ENCODE measurements around the gene HNRNPCL1. TPM values are rescaled to one million over a fixed set of nuclear protein-coding genes. Genes with fewer than 3 reads are reported as not detected.
"Not testable (repeated sequence)": the region's sequence is repeated elsewhere in the genome, so short reads cannot be mapped to it uniquely, and the experiment has no call there.

The HNRNPCL1 gene
- not detected for total RNA-seq

DNA sequence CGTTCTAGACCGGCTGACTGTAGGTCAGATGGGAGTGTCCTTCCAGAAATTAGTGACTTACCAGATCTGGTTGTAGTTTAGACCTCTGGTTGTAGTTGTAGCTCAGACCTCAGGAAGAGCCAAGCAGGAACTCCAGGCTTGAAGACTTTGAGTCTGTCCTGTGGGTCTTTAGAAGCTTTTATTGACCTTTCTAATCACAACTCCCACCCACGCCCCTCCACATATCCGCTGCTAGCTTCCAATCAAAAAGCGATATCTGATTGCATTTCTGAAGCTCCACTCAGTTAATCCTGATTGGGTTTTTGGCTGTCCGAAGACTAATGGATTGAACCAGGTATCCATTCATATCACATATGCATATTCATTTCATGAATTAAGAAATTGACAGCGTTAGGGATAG is at the start of gene HNRNPCL1:
TSS of gene HNRNPCL1 (minus strand) at position 101 of the 400 bp plus-strand sequence. CDS start 431 bp downstream, outside the sequence.
- intact Hi-C loops (cut with DNase I); DNase-seq (ENCODE audit: extremely low spot score in 2 of 2); H3K36me3 ChIP-seq: not testable (repeated sequence)

DNA sequence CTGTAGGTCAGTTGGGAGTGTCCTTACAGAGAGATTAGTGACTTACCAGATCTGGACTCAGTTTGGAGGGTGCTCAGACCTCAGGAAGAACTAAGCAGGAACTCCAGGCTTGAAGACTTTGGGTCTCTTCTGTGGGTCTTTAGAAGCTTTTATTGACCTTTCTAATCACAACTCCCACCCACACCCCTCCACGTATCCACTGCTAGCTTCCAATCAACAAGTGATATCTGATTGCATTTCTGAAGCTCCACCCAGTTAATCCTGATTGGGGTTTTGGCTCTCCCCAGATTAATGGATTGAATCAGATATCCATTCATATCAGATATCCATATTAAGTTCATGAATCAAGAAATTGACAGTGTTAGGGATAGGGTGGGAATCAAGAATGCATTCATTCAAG is 49.6 kb upstream of the HNRNPCL1 start, which contains the start of gene PRAMEF10:
TSS of gene PRAMEF10 (minus strand) at position 101 of the 400 bp plus-strand sequence. CDS start 2,423 bp downstream, outside the sequence.
- H3K27me3 ChIP-seq; H3K36me3 ChIP-seq; H3K4me3 ChIP-seq; H3K9me3 ChIP-seq; DNase-seq (ENCODE audit: extremely low spot score in 2 of 2); H3K27ac ChIP-seq; H3K4me1 ChIP-seq; intact Hi-C loops (cut with DNase I): not testable (repeated sequence)

More for the DNA sequence above, at the start of gene HNRNPCL1:
- H3K4me1 ChIP-seq, H3K27me3 ChIP-seq, H3K9me3 ChIP-seq, H3K4me3 ChIP-seq, H3K27ac ChIP-seq: not testable (repeated sequence)

DNA sequence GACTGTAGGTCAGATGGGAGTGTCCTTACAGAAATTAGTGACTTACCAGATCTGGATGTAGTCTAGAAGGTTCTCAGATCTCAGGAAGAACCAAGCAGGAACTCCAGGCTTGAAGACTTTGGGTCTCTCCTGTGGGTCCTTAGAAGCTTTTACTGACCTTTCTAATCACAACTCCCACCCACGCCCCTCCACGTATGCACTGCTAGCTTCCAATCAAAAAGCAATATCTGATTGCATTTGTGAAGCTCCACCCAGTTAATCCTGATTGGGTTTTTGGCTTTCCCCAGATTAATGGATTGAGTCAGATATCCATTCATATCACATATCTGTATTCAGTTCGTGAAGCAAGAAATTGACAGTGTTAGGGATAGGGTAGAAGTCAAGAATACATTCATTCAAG is 37.6 kb upstream of the HNRNPCL1 start, which contains the start of gene PRAMEF4:
TSS of gene PRAMEF4 (minus strand) at position 101 of the 400 bp plus-strand sequence. CDS start 2,807 bp downstream, outside the sequence.
- H3K4me1 ChIP-seq; DNase-seq (ENCODE audit: extremely low spot score in 2 of 2); intact Hi-C loops (cut with DNase I); H3K4me3 ChIP-seq; H3K9me3 ChIP-seq; H3K27me3 ChIP-seq; H3K27ac ChIP-seq; H3K36me3 ChIP-seq: not testable (repeated sequence)

DNA sequence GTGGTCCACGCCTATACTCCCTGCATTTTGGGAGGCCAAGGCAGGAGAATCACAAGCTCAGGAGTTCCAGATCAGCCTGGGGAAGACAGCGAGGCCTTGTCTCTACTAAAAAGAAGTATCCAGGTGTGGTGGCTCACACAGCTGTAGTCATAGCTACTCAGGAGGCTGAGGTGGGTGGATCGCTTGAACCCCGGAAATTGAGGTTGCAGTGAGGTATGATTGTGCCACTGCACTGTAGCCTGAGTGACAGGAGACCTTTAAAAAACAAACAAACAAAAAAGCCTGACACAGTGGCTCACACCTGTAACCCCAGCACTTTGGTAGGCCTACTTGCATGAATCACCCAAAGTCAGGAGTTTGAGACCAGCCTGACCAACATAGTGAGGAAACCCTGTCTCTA is 29.9 kb upstream of the HNRNPCL1 start:
- intact Hi-C loops (cut with DNase I); DNase-seq (ENCODE audit: extremely low spot score in 2 of 2): not testable (repeated sequence)

DNA sequence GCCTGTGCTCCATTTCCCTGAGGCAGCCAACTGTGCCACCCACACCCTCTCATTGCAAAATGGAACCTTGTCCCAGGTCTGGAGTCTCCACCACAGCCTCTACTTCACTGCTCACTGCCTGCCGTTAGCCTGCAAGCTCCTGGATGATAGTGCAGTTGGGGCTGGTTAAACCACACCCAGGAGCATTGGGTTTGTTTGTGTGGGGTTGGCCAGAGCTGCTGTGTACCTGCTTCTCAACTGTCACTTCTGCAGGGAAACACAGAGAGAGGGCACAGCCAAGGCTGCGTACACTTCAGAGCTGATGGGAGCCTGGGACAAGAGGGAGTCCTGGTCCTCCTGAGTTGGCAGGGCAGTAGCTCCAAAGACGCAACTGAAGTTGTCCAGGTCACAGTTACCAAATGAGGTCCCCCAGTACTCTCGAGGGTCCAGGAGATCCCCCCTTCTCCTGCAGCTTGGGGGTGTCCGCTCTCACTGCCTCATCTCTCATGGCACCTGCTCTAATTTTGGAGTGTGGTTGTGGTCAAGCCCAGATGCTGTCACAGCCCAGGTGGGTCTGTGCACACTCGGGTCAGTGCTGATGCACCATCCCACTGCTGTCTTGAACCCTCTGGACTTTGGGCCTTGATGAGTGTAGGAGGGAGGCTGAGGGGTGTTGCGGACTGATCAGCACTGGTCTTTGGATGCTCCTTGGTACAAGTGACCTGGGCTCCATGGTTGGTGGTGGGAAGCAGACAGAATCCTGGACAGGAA is 14.8 kb upstream of the HNRNPCL1 start:
- DNase-seq (ENCODE audit: extremely low spot score in 2 of 2); H3K27ac ChIP-seq; H3K9me3 ChIP-seq; H3K36me3 ChIP-seq; intact Hi-C loops (cut with DNase I); H3K4me3 ChIP-seq; H3K4me1 ChIP-seq; H3K27me3 ChIP-seq: not testable (repeated sequence)

More for the DNA sequence above, 29.9 kb upstream of the HNRNPCL1 start:
- not testable (repeated sequence) for H3K27ac ChIP-seq, H3K4me3 ChIP-seq, H3K27me3 ChIP-seq, H3K36me3 ChIP-seq, H3K4me1 ChIP-seq, H3K9me3 ChIP-seq

DNA sequence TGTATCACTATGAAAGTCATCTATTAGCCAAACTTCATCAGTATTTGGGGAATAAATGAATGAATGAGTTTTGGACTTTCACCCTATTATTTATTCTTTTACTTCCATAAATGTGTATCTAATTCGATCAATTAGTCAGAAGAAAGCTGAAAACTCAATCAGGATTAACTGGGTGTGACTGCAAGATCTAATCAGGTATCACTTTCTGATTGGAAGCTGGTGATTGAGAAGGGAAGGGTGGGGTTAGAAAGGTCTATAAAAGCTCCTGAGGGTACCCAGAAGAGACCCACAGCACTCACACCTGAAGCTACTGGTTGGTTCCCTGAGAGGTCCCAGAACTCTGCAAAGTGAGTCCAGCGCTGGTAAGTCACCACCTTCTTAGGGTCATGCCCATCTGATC is 8.3 kb upstream of the HNRNPCL1 start, which contains the start of gene PRAMEF2:
TSS of gene PRAMEF2 (plus strand) at position 301 of the 400 bp plus-strand sequence. CDS start 1,924 bp downstream, outside the sequence.
- H3K4me1 ChIP-seq; intact Hi-C loops (cut with DNase I); H3K4me3 ChIP-seq; H3K36me3 ChIP-seq; DNase-seq (ENCODE audit: extremely low spot score in 2 of 2); H3K27ac ChIP-seq; H3K27me3 ChIP-seq; H3K9me3 ChIP-seq: not testable (repeated sequence)

DNA sequence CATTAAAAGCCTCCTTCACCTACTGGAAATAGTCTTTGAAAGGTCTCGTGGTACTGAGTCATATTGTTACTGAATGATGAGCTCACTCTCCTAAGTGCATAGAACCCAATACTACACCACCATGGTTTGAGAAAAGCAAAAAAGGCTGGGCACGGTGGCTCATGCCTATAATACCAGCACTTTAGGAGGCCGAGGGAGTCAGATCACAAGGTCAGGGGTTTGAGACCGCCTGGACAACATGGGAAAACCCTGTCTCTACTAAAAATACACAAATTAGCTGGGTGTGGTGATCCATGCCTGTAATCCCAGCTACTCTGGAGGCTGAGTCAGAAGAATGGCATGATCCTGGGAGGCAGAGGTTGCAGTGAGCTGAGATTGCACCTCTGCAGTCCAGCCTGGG is 3.3 kb upstream of the HNRNPCL1 start:
- TF ChIP-seq, protein P1, sequence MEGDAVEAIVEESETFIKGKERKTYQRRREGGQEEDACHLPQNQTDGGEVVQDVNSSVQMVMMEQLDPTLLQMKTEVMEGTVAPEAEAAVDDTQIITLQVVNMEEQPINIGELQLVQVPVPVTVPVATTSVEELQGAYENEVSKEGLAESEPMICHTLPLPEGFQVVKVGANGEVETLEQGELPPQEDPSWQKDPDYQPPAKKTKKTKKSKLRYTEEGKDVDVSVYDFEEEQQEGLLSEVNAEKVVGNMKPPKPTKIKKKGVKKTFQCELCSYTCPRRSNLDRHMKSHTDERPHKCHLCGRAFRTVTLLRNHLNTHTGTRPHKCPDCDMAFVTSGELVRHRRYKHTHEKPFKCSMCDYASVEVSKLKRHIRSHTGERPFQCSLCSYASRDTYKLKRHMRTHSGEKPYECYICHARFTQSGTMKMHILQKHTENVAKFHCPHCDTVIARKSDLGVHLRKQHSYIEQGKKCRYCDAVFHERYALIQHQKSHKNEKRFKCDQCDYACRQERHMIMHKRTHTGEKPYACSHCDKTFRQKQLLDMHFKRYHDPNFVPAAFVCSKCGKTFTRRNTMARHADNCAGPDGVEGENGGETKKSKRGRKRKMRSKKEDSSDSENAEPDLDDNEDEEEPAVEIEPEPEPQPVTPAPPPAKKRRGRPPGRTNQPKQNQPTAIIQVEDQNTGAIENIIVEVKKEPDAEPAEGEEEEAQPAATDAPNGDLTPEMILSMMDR (IDR thresholded peaks at IDR 0.05), result no peak
- no peak for TF ChIP-seq POLR2A (IDR thresholded peaks at IDR 0.05)
- no peak for TF ChIP-seq POLR2AphosphoS5 (IDR thresholded peaks at IDR 0.05; ENCODE audit: insufficient read depth in 1 of 2, low read depth in 1 of 2)
- intact Hi-C loops (cut with DNase I), result no loop called here
- H3K27ac ChIP-seq, result no peak overlapping the region
- no peak for DNase-seq (ENCODE audit: extremely low spot score in 2 of 2)
- no peaks in the 10 kb centered on the region for H3K36me3 ChIP-seq
- H3K4me1 ChIP-seq, result no peaks in the 10 kb centered on the region
- H3K4me3 ChIP-seq, result no peak overlapping the region
- H3K9me3 ChIP-seq, result no peaks in the 10 kb centered on the region
- no peaks in the 10 kb centered on the region for H3K27me3 ChIP-seq

DNA sequence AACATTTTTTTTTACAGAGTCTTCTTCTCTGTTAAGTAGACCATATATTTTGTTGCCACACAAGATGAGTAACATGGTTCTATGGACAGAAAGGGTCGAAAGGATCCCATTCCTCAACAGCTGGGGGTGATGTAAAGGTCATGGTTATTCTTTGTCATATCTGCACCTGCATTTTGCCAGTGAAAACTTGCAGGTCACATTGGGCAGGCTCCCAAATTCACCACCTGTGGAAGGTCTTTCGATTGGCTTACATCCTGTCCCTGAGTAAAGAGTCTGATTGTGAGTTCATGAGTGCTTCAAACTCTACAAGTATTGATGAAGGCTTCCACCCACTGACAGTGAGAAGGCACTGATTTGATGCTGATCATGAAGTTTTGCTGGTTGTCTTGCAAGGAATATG is 15.3 kb downstream of the HNRNPCL1 start:
- DNase-seq (ENCODE audit: extremely low spot score in 2 of 2); H3K27me3 ChIP-seq; intact Hi-C loops (cut with DNase I); H3K27ac ChIP-seq; H3K4me1 ChIP-seq; H3K9me3 ChIP-seq; H3K4me3 ChIP-seq; H3K36me3 ChIP-seq: not testable (repeated sequence)

DNA sequence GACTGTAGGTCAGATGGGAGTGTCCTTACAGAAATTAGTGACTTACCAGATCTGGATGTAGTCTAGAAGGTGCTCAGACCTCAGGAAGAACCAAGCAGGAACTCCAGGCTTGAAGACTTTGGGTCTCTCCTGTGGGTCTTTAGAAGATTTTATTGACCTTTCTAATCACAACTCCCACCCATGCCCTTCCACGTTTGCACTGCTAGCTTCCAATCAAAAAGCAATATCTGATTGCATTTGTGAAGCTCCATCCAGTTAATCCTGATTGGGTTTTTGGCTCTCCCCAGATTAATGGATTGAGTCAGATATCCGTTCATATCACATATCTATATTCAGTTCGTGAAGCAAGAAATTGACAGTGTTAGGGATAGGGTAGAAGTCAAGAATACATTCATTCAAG is 17.2 kb downstream of the HNRNPCL1 start, which contains the start of gene PRAMEF11:
TSS of gene PRAMEF11 (minus strand) at position 101 of the 400 bp plus-strand sequence. CDS start 2,621 bp downstream, outside the sequence.
- DNase-seq (ENCODE audit: extremely low spot score in 2 of 2); H3K27me3 ChIP-seq; H3K4me3 ChIP-seq; H3K4me1 ChIP-seq; intact Hi-C loops (cut with DNase I); H3K9me3 ChIP-seq; H3K27ac ChIP-seq; H3K36me3 ChIP-seq: not testable (repeated sequence)

DNA sequence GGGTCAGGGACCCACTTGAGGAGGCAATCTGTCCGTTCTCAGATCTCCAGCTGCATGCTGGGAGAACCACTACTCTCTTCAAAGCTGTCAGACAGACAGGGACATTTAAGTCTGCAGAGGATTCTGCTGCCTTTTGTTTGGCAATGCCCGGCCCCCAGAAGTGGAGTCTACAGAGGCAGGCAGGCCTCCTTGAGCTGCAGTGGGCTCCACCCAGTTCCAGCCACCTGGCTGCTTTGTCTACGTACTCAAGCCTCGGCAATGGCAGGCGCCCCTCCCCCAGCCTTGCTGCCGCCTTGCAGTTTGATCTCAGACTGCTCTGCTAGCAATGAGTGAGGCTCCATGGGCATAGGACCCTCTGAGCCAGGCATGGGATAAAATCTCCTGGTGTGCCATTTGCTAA is 29.5 kb downstream of the HNRNPCL1 start:
- H3K4me1 ChIP-seq; H3K27me3 ChIP-seq; H3K9me3 ChIP-seq; H3K4me3 ChIP-seq; DNase-seq (ENCODE audit: extremely low spot score in 2 of 2); intact Hi-C loops (cut with DNase I); H3K36me3 ChIP-seq; H3K27ac ChIP-seq: not testable (repeated sequence)

Data from vagina (tissue), 2 donors.